ENCODE data around the gene IFNL2. TPM values are rescaled to one million over a fixed set of nuclear protein-coding genes. Genes with fewer than 3 reads are reported as not detected.

The IFNL2 gene
- total and polyA plus RNA-seq, 2 donors (not counting 3 experiments of a cell fraction or from before 2014, with no cell fraction given): not detected

- intact Hi-C loops (cut with micrococcal nuclease): no loop called here
- Histone ChIP-seq H3K9me3 (replicated peaks; ENCODE audit: control insufficient read depth, insufficient read depth, low read length) (no peaks in the 10 kb centered on the region), H3K27ac (ENCODE audit: insufficient read depth, low read depth, low read length) (no peak overlapping the region), H3K9ac (replicated peaks; ENCODE audit: extremely low read depth, insufficient read depth, low read length) (no peak overlapping the region), H3K4me1 (ENCODE audit: control insufficient read depth, extremely low read depth, insufficient read depth, low read length) (no peaks in the 10 kb centered on the region), H4K20me1 (replicated peaks; ENCODE audit: control insufficient read depth, extremely low read depth, insufficient read depth, low read length) (no peaks in the 10 kb centered on the region), H3K4me3 (replicated peaks in 1 of 3; ENCODE audit: insufficient read depth in 1 of 3, low read depth in 1 of 3, low read length in 3 of 3) (no peak overlapping the region), H2AFZ (ENCODE audit: low read depth, low read length) (no peak overlapping the region), H3K9me1 (replicated peaks; ENCODE audit: control insufficient read depth, extremely low read depth, insufficient read depth, low read length) (no peaks in the 10 kb centered on the region), H3K4me2 (ENCODE audit: insufficient read depth, low read length) (no peak overlapping the region), H3K79me2 (ENCODE audit: control insufficient read depth, insufficient read depth, low read length) (no peaks in the 10 kb centered on the region), H3K27me3 (ENCODE audit: control insufficient read depth in 2 of 2, insufficient read depth in 2 of 2, low read length in 2 of 2) (no peaks in the 10 kb centered on the region), H3K36me3 (ENCODE audit: control insufficient read depth in 2 of 2, extremely low read depth in 1 of 2, insufficient read depth in 2 of 2, low read length in 2 of 2) (no peaks in the 10 kb centered on the region)
- ChIA-PET POLR2A (interaction anchor here (0.6 kb wide), 1 partner anchor 22 kb away, joined by 3 read pairs; no protein-coding TSS in a partner anchor), CTCF (no interaction called here)
- no TSS peak for BruUV-seq (replicated peaks)
- DNase-seq (ENCODE audit: low read depth, low spot score) (no peak), FAIRE-seq (no peak)
- dilution Hi-C loops (cut with MboI; ENCODE audit: extremely low pct_ligation_motif_present, low sequenced_read_pairs): no loop called here
- no peak for TF ChIP-seq POLR2AphosphoS5 (IDR thresholded peaks at IDR 0.05; ENCODE audit: insufficient read depth, low read depth, low read length)
- TF ChIP-seq JUN (IDR thresholded peaks at IDR 0.05; ENCODE audit: borderline replicate concordance, insufficient read depth, insufficient read length, low read depth): no peak
- no peak for TF ChIP-seq POLR2A (IDR thresholded peaks at IDR 0.05; ENCODE audit: low read depth, low read length)
- no peak for TF ChIP-seq MAX (IDR thresholded peaks at IDR 0.05; ENCODE audit: insufficient read depth, insufficient read length)
- TF ChIP-seq MYC (IDR thresholded peaks at IDR 0.05; ENCODE audit: low read depth, low read length): no peak
- no peak for TF ChIP-seq EZH2 (IDR thresholded peaks at IDR 0.05; ENCODE audit: borderline replicate concordance, low read depth, low read length, severe bottlenecking)
- no peak for TF ChIP-seq CTCF (IDR thresholded peaks at IDR 0.05; ENCODE audit: extremely low read depth in 1 of 2, insufficient read depth in 1 of 2, low read depth in 1 of 2, low read length in 2 of 2)
- TF ChIP-seq GATA2 (IDR thresholded peaks at IDR 0.05; ENCODE audit: insufficient read depth, insufficient read length, low read depth, low read length): no peak
- TF ChIP-seq FOS (IDR thresholded peaks at IDR 0.05; ENCODE audit: borderline replicate concordance, insufficient read depth, low read length): no peak
Observed at GRCh38 chr19:39238944-39239343, 29.3 kb upstream of the IFNL2 start.

Measured in endothelial cell of umbilical vein (primary cell).